Vagina (tissue), 2 donors: Measurements from ENCODE around the gene ARVCF. TPM values are rescaled to one million over a fixed set of nuclear protein-coding genes. Genes with fewer than 3 reads are reported as not detected.

ENCODE experiments used
- DNase-seq, 2 donors: peaks; one replicate each; pipeline ENCODE4 v3.0.0-alpha.2; 2017; ENCODE audit errors: extremely low spot score in 2 of 2
- H3K27ac ChIP-seq: fragments of 200-600 bp; sonication (generic); one replicate; pipeline ENCODE4 v1.5.1; 2019
- H3K27me3 ChIP-seq: fragments of 200-600 bp; sonication (generic); one replicate; pipeline ENCODE4 v1.5.1; 2019
- H3K36me3 ChIP-seq, 2 donors: fragments of 200-600 bp; sonication (generic); one replicate each; pipeline ENCODE4 v1.5.1; 2017 to 2019
- H3K4me1 ChIP-seq: fragments of 200-600 bp; sonication (generic); one replicate; pipeline ENCODE4 v1.5.1; 2019
- H3K4me3 ChIP-seq, 2 donors: fragments of 200-600 bp; sonication (generic); 1 replicate in 1 of 2; 2 replicates in 1 of 2; pipeline ENCODE4 v1.5.1; 2016 to 2019
- H3K9me3 ChIP-seq: fragments of 200-600 bp; sonication (generic); one replicate; pipeline ENCODE4 v1.5.1; 2019
- POLR2A ChIP-seq, 2 donors: fragments of 450-650 bp; IDR thresholded peaks; one replicate each; pipeline ENCODE4 v1.6.1; 2017; ENCODE audit warnings: antibody characterized with exemption in 2 of 2, mild to moderate bottlenecking in 2 of 2, moderate library complexity in 2 of 2
- POLR2AphosphoS5 ChIP-seq, 2 donors: sonication (generic); formaldehyde crosslinking; IDR thresholded peaks; one replicate each; pipeline ENCODE4 v1.9.0; 2017; ENCODE audit warnings: antibody characterized with exemption in 2 of 2, mild to moderate bottlenecking in 2 of 2, low read depth in 1 of 2; ENCODE audit not compliant: insufficient read depth in 1 of 2
- intact Hi-C: fragments of 100-400 bp; cut with DNase I; formaldehyde crosslinking; loops from one replicate; pipeline ENCODE4 v1.15.1; 2023
- total RNA-seq: library from RNA; depleted of rRNA; stranded (reverse); fragments of >200 nt; gene quantifications from one replicate; pipeline ENCODE4 v1.2.3, GENCODE V29; 2016
- TF ChIP-seq, protein P1 (sequence below), 3 experiments: fragments of 450-650 bp in 2 of 3; fragments of 200-600 bp in 1 of 3; sonication (generic) in 1 of 3; IDR thresholded peaks; one replicate each; pipeline ENCODE4 v1.5.1; 2017 to 2019; ENCODE audit warnings: antibody characterized with exemption in 3 of 3, mild to moderate bottlenecking in 2 of 3, moderate library complexity in 2 of 3

ARVCF gene
- total RNA-seq, 1 donor from 2014 or later = 10.8 TPM

DNA sequence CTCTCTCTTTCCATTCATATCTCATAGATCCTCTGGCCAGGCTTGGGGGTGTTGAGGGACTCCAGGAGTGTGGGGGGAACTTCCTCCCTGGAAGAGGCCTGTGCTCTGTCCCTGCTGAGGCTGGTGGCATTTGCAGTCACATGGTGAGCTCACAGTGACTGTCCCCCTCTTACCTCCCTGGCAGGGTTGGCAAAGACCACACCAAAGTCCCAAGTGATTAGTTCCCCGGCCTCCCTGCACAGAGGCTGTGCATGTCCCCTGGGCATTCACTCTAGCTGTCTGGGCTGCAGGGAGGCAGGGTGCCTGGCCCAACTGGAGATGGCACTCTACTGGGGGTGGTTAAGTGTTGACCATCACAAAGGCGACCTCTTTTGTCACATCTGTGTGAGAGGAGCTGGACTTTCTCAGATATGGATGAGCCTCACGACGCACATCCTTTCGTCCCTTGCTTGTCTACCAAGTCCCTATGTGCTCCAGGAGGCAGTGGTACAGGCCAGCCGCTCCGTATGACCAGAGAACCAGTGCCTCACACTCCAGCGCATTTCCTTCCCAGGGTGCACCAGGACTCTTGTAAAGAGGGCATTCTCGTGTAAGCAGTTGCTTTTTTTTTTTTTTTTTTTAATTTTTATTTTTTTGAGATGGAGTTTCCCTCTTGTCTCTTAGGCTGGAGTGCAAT is 13.1 kb upstream of the ARVCF start:
- Histone ChIP-seq H3K9me3 (no peaks in the 10 kb centered on the region), H3K27ac (no peak overlapping the region), H3K27me3 (no peaks in the 10 kb centered on the region), H3K4me3 (no peak overlapping the region), H3K36me3 (no peaks in the 10 kb centered on the region), H3K4me1 (peaks cover 17% of the 10 kb centered on the region)
- intact Hi-C loops = loop anchor here (2.0 kb wide), 1 partner anchor 49 kb away; no protein-coding TSS in a partner anchor
- no peak for DNase-seq
- TF ChIP-seq POLR2AphosphoS5 (IDR thresholded peaks at IDR 0.05; ENCODE audit: insufficient read depth in 1 of 2, low read depth in 1 of 2) (no peak), POLR2A (IDR thresholded peaks at IDR 0.05) (no peak)
- TF ChIP-seq, protein P1, sequence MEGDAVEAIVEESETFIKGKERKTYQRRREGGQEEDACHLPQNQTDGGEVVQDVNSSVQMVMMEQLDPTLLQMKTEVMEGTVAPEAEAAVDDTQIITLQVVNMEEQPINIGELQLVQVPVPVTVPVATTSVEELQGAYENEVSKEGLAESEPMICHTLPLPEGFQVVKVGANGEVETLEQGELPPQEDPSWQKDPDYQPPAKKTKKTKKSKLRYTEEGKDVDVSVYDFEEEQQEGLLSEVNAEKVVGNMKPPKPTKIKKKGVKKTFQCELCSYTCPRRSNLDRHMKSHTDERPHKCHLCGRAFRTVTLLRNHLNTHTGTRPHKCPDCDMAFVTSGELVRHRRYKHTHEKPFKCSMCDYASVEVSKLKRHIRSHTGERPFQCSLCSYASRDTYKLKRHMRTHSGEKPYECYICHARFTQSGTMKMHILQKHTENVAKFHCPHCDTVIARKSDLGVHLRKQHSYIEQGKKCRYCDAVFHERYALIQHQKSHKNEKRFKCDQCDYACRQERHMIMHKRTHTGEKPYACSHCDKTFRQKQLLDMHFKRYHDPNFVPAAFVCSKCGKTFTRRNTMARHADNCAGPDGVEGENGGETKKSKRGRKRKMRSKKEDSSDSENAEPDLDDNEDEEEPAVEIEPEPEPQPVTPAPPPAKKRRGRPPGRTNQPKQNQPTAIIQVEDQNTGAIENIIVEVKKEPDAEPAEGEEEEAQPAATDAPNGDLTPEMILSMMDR (IDR thresholded peaks at IDR 0.05) = no peak

DNA sequence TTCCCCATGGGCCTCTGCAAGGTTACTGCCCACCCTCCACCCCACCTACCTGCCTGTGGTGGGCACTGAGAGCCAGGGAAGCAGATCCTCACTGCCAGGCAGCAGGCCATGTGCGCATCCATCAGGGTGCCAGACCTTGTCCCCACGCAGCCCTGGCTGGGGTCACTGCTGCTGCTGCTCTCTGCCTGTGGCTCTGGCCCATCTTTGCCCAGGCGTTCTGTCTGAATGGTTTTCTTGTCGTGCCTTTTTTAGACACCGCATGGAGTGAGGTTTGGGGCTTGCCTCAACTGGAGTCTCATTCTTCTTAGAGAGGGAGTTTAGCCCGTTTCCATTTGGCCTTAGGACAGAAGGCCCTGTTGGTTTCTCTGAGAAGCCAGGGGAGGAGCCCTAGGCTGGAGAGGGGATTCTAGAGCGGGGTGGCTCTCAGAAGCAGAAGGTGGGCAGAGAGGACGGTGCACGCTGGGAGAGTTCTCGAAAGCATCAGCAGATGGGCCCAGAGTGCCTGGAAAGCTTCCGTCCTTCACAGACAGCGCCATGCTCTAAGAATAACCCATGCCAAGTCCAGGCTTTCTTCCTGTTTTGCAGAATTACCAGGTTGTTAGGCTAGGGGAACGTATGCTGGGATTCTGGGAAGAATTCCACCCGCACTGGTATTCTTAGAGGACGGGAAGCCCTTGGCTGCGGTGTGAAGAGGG is 12.4 kb upstream of the ARVCF start:
- H3K36me3 ChIP-seq = no peaks in the 10 kb centered on the region
- no peaks in the 10 kb centered on the region for H3K9me3 ChIP-seq
- no peak for DNase-seq
- H3K4me3 ChIP-seq = no peak overlapping the region
- TF ChIP-seq POLR2AphosphoS5 (IDR thresholded peaks at IDR 0.05; ENCODE audit: insufficient read depth in 1 of 2, low read depth in 1 of 2) (no peak), POLR2A (IDR thresholded peaks at IDR 0.05) (no peak)
- TF ChIP-seq, protein P1 (IDR thresholded peaks at IDR 0.05) = no peak
- intact Hi-C loops = no loop called here
- H3K27me3 ChIP-seq = no peaks in the 10 kb centered on the region
- H3K27ac ChIP-seq = no peak overlapping the region
- H3K4me1 ChIP-seq = peaks cover 17% of the 10 kb centered on the region

DNA sequence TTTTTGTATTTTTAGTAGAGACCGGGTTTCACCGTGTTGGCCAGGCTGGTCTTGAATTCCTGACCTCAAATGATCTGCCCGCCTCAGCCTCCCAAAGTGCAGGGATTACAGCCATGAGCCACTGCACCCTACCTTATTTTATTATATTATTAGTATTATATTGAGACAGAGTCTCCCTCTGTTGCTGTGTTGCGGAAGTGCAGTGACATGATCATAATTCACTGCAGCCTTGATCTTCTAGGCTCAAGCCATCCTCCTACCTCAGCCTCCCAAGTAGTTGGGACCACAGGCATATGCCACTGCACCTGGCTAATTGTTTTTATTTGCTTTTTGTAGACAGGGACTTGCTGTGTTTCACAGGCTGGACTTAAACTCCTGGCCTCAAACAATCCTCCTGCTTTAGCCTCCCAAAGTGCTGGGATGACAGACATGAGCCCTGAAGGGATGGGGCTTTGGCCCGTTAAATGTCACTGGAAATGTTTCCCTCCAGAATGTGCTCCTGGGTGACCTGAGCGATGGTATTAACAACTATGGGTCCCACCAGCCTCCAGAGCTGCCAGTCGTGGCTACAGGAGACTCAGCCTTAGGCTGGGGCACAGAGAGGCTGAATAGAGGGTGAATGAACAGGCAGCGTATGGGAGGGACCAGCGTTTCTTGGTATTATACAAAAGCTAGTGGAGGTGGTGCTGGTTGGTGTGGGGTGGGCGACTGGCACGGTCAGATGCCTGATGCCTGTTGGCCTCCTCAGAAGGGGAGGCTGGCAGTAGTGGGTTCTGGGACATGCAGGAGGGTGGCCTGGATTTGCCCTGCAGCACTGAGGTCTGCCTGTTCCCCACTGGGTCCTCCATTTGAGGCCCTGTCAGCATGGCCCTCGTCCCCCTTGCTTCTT is 11.6 kb upstream of the ARVCF start:
- no peak for TF ChIP-seq POLR2A (IDR thresholded peaks at IDR 0.05)
- TF ChIP-seq, protein P1 (IDR thresholded peaks at IDR 0.05) = no peak
- TF ChIP-seq POLR2AphosphoS5 (IDR thresholded peaks at IDR 0.05; ENCODE audit: insufficient read depth in 1 of 2, low read depth in 1 of 2) = no peak
- DNase-seq = no peak
- Histone ChIP-seq H3K36me3 (no peaks in the 10 kb centered on the region), H3K27ac (no peak overlapping the region), H3K27me3 (no peaks in the 10 kb centered on the region), H3K4me3 (no peak overlapping the region), H3K4me1 (peaks cover 12% of the 10 kb centered on the region), H3K9me3 (no peaks in the 10 kb centered on the region)
- intact Hi-C loops = no loop called here

GRCh38 chr22:20026996-20027601 is 10.5 kb upstream of the ARVCF start:
- no peak overlapping the region for H3K27ac ChIP-seq
- H3K27me3 ChIP-seq = no peaks in the 10 kb centered on the region
- H3K4me3 ChIP-seq = no peak overlapping the region
- no peaks in the 10 kb centered on the region for H3K36me3 ChIP-seq
- DNase-seq = no peak
- H3K9me3 ChIP-seq = no peaks in the 10 kb centered on the region
- H3K4me1 ChIP-seq = peaks cover 8% of the 10 kb centered on the region
- intact Hi-C loops = no loop called here
- no peak for TF ChIP-seq POLR2A (IDR thresholded peaks at IDR 0.05)
- TF ChIP-seq, protein P1 (IDR thresholded peaks at IDR 0.05) = no peak
- no peak for TF ChIP-seq POLR2AphosphoS5 (IDR thresholded peaks at IDR 0.05; ENCODE audit: insufficient read depth in 1 of 2, low read depth in 1 of 2)
